Measurements from ENCODE around the gene SH3BP4.

SH3BP4 gene, protein sequence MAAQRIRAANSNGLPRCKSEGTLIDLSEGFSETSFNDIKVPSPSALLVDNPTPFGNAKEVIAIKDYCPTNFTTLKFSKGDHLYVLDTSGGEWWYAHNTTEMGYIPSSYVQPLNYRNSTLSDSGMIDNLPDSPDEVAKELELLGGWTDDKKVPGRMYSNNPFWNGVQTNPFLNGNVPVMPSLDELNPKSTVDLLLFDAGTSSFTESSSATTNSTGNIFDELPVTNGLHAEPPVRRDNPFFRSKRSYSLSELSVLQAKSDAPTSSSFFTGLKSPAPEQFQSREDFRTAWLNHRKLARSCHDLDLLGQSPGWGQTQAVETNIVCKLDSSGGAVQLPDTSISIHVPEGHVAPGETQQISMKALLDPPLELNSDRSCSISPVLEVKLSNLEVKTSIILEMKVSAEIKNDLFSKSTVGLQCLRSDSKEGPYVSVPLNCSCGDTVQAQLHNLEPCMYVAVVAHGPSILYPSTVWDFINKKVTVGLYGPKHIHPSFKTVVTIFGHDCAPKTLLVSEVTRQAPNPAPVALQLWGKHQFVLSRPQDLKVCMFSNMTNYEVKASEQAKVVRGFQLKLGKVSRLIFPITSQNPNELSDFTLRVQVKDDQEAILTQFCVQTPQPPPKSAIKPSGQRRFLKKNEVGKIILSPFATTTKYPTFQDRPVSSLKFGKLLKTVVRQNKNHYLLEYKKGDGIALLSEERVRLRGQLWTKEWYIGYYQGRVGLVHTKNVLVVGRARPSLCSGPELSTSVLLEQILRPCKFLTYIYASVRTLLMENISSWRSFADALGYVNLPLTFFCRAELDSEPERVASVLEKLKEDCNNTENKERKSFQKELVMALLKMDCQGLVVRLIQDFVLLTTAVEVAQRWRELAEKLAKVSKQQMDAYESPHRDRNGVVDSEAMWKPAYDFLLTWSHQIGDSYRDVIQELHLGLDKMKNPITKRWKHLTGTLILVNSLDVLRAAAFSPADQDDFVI

DNA sequence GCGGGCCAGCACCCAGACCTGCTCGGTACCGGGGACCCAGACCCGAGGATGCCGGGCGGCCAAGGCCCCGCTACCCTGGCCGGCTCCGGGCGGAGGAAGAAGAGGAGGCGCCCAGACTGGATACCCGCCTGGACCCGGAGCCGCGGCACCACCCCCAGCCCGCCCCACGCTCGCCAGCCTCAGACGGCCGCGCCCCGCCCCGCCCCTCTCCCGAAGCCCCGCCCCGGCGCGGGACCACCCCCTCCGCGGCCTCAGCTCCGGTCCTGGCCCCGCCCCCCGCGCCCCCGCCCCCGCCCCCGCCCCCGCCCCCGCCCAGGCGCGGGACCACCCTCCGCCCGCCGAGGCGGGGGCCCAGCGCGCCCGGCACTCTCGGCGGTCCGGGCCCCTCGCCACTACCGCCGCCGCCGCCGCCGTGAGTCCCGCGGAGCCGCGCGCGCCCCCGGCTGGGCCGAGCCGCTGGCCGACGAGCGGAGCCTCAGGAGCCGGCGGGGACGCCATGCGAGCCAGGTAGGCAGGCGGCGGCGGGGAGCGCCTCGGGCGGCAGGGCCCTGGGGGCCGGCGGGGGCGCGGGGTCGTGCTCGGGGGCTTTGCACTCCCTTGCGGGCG lies at the start of gene SH3BP4:
Gene SH3BP4 (plus strand): TSS at position 354 of the 606 bp plus-strand sequence. CDS start 82,986 bp downstream, outside the sequence.
- peak; percentile 32 for DNase-seq

DNA sequence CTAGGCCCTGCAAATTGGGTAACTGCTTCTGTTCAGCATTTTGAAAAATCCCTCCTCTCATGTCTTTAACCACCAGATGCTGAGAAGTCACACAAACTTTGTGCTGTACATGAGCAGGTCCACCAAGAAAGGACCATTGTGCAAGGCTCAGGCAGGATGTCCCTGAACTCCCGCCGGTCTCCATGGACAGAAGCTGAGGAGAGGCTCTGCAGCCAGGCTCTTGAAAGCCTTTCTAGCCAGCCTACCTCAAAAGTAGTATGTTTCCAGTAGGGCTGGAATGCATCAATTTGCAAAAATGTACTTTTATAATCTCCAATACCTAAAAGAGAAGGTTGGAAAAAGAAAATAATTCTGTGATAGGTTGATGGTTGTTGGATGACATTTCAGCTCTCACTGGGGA lies 47.0 kb upstream of the SH3BP4 start:
- DNase-seq, result no peak

DNA sequence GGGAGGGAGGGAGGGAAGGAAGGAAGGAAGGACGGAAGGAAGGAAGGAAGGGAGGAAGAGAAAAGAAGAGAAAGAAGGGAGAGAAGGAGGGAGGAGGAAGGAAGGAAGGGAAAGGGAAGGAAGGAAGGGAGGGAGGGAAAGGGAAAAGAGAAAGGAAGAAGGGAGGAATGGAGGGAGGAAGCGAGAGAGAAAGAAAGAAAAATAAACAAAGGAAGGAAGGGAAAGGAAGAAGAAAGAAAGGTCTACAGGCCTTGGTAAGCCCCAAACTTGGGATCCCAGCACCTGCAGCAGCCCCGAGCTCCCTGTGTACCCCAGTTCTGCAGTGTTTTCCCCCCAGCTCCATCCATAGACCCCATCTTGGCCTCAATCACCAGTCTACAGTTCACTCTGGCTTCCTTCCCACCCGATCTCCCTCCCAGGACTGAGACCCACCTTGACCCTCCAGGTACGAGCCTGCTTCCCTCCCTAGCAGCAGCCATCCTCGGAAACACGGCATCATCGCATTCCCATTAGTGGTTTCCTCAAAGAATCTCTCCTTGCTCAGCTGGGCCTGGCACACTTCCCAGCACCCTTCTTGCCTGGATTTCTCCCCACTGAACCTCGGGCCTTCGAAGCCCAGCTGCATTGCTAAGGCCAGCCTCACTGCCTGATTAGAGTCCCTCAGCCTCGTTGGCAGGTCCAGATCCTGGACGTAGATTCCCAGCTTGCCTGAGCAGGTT lies 46.1 kb upstream of the SH3BP4 start:
- DNase-seq, result no peak

DNA sequence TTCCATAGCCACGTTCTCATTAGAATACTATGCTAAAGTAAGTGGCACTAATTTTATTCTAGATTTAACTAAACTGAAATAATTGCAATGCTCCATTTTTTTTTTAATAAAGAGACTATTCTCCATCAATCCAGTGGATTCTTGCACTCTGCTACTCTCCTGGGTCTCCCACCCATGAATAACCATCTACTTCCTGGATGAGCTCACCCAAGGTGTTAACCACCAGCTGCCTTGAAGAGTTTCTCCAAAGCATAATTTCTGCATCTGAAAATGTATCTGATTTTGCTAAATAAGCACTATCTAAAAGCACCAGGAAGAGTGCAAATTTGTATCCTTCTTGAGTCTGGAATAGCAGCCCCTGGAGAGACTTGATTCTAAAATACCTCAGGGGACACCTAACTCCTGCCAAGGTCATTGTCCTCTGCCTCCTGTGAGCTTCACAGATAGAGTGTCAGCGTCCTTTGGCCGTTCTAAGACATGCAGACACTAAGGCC lies 41.6 kb upstream of the SH3BP4 start:
- no peak for DNase-seq

DNA sequence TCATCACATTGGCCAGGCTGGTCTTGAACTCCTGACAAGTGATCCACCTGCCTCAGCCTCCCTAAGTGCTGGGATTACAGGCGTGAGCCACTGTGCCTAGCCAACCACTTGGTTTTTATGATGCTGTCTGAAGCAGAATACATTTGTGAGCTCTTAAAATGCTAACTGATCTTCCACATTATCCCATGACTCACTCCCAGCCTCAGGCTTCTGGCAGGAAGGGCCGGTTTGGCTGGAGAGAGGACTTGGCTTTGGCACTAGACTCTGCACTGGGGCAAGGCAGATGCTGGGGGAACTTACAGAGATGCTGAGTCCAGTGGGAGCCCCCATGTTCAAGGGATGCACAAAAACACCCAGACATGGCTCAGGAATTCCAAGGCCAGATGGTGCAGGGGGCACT lies 40.5 kb upstream of the SH3BP4 start:
- no peak for DNase-seq

DNA sequence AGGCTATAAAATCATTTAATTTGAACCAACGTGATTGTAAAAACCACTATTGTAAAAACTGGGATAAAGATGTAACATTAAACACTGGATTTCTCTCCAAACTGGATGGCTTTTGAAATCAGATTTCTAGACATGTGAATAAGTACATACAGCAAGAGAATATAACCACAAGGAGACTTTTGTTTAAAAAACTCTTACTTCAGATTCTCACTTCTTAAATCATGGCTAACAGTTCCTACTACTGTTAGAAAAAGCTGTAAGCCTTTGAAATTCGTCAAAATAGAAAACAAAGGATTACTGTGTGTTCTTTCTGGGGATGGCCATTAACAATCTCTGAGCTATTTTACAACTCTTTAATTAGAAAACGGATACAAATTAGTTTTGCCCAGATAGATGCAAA lies 39.4 kb upstream of the SH3BP4 start:
- no peak for DNase-seq

DNA sequence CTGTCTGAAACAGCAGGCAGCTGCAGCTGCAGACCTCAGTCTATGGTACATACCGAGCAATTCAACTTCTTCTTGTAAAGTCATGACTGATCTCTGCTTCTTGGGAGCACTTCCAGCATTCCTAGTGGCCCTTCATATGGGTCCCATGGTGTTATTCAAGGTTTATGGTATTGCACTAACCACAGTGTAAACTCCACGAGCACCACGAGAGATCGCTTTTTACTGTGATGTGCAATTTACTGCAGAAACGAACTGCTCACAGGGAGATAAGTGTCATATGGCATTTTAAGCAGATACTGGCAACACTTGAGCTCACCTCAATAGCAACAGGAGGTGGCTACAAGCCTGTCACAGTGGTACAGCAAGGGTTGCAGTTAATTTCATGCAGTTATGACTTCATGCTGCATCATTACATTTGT lies 38.6 kb upstream of the SH3BP4 start:
- no peak for DNase-seq

DNA sequence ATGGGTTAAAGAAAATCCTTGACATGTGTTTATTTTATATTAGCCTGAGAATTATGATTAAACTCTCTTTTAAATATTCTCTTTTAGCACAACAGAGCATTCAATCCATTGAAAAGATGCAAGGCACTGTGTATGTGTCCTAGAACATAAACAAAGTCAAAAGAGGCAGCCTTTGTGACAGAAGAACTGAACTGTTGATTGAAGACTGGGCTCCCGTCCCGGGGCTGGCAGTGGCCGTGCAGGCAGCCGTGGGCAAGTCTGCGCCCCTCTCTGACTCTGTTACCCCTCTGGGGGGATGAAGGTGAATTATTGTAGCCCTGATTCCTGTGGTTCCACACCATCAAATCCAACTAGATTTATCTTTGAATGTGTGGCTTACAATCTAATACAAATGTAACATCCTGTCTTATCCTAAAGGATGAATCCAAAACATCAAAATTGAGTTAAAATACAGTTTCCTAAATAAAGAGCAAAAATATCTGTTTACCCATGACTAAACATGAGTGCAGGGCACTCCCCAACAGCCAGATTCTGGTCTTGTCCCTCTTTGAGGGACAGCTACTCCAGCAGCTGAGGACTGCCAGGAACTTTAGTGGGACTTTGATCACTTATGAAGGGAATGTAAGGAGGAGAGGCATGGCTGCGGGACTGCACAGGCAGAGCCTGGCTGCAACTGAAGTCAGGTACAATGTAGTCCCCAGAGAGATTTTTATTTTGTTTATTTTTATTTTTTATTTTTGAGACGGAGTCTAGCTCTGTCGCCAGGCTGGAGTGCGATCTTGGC lies 37.3 kb upstream of the SH3BP4 start:
- no peak for DNase-seq

DNA sequence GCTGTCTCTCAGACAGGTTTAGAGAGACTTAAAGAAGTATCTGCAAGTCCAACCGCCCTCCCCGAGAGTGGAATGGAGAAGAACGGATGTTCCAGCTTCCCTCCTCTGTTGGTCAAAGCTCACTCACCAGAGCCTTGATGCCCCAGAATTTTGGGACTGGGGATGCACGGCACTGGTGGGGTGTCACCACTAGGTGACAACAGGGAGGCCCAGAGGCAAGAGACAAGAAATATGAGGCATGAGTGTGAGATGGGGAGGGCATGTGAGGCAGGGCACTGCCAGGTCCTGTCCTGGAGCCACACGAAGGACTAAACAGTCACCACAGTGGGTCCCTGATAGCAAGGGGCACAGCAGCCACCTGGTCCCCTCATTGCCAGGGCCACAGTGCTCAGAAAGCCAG lies 35.1 kb upstream of the SH3BP4 start:
- no peak for DNase-seq

DNA sequence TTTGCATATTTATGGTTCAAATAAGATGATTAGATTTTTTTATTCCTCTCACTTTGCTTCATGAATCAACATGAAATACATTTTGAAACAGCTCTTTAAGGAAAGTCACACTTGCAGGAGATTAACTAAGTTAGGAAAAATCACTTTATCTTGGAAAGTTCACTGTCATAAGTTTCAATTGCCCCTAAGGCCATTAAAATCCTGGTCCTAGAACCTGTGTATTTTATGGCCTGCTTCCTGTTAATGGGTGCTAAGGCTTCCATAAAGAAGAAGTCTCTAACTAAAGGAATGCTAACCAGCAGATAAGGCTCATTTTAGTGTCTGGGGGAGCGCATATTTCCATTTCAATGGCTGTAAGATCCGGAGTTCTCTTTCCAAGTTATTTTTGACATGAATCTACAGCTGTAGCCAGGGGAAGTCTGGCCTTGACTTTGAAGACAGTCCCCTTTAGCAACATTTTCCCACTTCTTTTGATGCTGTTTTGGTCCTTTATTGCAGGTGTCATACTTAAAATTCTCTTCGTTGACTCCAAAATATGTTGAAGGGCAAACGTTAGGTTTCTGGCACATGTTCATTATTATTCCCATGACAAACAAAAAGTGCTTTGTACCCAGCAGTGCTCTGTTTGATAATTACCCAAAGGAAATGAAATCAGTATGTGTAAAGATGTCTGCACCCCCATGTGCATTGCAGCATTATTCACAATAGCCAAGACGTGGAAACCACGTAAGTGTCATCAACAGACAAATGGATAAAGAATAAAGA lies 34.4 kb upstream of the SH3BP4 start:
- no peak for DNase-seq

DNA sequence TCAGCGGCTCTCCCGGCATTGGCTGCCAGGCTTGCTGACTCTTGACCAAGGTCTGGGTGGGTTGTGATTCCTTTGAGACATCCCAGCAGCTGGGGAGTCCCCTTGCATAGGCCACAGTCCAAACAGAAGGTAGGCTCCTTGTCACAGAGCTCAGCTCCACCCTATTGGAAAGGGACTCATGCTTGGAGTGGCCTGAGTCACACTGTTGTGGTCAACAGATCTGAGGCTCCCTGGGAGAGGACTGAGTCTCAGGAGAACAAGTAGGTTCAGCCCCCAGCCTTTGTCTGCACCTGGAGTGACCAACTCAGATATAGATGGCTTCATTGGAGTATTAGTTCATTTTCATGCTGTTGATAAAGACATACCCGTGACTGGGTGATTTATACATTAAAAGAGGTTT lies 32.1 kb upstream of the SH3BP4 start:
- no peak for DNase-seq

DNA sequence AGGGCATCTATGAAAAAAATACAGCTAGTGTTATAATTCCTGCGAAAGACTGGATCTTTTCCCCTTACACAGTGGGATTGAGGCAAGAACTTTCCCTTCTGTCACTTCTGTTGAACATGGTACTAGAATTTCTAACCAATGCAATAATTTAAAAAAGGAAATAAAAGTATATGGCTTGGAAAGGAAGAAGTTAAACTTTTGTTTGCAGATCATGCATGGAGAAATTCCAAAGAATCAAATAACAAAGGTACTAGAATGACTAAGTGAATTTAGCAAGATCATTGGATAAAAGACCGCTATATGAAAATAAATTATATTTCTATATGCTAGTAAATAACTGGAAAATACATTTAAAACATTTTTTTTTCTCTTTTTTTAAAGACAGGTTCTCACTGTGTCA lies 31.0 kb upstream of the SH3BP4 start:
- no peak for DNase-seq

DNA sequence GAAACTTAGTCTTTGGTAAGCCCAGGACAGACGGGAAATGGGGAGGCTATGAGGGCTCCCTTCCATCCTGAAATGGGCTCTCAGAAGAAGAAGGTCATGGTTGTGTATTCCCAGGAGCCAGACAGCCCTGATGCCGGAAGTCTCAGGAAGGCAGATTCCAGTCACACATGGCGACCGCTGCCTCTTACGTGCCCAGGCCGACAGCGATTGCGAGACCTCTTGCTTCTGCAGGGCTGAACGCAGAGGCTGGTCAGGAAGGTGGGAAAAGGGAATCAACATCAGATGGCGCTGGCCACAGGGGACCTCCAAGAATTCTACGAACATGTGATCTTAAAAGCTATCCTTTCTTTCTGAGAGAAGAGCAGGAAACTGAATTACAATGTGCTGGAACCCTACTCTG lies 22.8 kb upstream of the SH3BP4 start:
- DNase-seq, result no peak

DNA sequence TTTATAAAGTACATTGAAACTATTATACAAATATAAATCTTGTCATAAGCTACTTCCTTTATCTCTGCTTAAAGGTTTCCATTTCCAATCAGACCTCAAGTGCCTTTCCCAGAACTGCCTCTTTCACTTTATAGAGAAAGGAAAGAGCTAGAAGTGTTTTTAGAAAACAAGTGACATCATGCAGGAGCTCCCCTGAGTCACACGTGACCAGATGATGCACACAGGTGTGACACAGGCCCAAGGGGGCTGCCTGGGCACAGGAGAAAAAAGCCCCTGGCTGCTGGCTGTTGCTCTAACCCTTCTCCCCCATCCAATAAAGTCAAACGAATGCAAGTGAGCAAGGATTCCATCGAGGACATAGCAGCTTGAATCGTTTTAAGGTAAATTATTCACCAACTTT lies 21.4 kb upstream of the SH3BP4 start:
- no peak for DNase-seq

DNA sequence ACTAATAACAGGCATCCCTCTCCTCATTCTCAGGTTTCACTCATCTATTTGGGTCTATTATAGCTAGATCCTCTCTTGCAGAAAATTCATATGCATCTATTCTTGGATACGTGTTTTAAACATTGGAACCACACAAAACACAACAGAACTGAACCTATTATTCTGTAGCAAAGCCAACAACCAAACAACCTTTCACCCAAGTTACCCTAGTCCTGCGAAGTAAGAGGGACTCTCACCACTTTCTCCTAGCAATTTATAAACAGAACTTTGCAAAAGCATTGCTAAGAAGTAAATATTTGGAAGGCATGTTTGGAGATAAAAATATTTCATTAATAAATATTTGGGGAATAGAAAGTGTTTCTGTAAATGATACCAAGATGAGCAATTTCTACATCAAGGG lies 20.4 kb upstream of the SH3BP4 start:
- DNase-seq, result no peak

DNA sequence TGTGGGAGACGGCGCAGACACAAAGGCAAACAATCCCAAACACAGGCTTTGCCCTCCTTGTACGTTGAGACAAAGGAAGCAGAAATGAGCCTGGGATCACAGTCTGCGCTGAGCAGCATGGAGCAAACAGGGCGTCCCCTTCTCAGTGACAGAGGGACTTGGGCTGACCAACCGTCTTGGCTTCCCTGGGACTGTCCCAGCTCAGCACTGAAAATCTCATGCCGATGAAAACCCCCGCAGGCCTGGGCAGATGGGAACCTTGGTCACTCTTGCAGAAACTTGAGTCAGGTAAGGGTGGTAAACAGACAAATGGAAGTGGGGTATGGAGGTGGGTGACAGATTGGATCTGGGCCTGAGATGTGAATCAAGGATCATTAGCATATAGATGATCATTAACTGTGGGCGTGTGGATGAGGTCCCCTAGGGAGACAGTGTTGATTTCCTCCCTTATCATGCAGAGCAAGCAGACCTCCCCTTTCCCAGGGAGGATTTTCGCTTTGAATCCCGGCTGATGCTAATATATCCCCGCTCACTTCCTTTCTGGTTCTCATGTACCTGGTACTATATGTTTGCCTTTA lies 19.1 kb upstream of the SH3BP4 start:
- DNase-seq, result no peak

DNA sequence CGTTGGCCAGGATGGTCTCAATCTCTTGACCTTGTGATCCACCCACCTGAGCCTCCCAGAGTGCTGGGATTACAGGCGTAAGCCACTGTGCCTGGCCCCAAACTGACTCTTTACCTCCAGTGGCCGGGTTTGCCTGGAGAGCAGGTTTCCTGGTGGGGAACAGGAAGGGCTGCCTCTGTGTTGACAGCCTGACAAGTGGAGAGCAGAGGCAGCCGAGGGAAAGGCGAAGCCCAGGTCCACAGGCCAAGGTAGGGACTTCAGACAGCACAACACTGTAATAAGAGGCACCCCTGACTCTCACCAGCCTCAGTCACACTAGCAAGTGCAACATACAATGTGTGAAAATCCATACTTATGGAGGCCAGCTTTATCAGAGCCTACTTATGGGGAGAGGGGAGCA lies 16.5 kb upstream of the SH3BP4 start:
- no peak for DNase-seq

DNA sequence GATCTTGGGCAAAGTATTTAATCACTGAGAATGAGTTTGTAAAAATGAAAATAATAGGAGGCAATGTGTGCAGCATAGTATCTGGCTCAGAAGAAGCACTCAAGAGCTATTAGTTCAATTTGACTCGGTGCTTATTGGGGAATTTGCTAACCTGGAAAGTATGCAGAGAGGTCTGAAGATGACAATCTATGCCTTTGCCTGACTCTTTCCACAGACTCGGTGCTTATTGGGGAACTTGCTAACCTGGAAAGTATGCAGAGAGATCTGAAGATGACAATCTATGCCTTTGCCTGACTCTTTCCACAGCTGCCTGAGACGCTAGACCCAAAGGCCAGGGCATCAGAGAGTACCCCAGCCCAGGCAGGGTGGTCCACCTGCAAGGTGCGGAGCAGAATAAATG lies 12.2 kb upstream of the SH3BP4 start:
- DNase-seq, result no peak

DNA sequence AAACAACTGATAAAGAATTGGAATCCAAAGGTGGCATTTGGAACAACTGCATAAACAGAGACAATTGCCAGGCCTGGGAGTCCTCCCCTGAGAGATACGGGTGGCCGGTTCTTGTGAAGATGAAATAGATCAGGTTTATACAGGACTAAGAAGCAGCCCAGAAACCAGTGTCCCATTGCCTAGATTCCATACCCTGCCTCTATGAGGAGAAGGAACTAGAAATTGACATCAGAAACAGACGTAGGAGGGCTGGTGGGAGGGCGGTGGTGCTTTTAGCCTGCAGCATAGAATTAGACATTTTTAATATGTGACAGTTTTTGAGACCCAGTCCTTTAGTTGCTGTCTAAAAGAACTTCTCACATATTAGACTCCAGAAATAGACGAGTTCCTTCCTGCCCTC lies 11.8 kb upstream of the SH3BP4 start:
- no peak for DNase-seq

DNA sequence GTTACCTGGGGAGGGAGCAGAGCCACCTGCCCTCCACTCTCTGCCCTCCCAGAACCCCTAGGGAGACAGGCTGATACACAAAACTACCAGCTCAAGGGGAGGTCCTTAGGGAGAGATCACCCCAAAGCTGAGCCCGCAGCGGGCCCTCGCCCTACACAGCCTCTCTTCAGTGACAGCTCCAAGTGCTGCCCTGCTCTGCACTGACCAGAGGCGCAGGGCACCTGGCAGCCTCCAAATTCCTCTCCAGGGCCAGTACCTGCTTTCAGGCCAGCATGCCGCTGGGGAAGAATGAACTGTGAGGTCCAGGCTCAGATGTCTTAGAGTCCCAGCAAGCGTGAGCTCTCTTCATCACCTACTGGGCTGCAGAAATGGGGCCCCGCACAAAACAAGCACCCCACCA lies 11.3 kb upstream of the SH3BP4 start:
- no peak for DNase-seq

Measured in stimulated activated CD4-positive, alpha-beta T cell treated with anti-CD3 and anti-CD28 coated beads, Interleukin-1b, Interleukin-23, amount 100 ng/mL, for 48 hours (primary cell).